ENCODE data around the gene ITGAE. TPM values are rescaled to one million over a fixed set of nuclear protein-coding genes. Genes with fewer than 3 reads are reported as not detected.

ITGAE gene
- total RNA-seq, 1 donor from 2014 or later, result 20.3 TPM

DNA sequence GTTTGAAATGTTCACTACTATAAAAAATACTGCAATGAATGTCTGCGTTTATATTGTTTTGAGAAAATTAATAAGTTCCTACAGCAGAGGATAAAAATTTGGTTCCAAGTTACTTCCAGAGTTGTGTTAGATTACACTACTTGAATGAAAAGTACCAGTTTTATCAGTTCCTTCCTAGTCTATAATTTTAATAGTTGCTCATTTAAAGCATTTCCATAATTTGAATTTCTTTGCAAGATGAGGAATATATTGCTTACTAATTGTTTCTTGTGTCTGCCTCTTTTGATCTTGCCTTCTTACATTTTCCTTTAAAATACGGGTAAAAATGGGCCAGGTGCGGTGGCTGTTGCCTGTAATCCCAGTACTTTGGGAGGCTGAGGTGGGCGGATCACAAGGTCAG lies 128.4 kb downstream of the ITGAE start:
- DNase-seq (ENCODE audit: low read depth in 2 of 2), result no peak

DNA sequence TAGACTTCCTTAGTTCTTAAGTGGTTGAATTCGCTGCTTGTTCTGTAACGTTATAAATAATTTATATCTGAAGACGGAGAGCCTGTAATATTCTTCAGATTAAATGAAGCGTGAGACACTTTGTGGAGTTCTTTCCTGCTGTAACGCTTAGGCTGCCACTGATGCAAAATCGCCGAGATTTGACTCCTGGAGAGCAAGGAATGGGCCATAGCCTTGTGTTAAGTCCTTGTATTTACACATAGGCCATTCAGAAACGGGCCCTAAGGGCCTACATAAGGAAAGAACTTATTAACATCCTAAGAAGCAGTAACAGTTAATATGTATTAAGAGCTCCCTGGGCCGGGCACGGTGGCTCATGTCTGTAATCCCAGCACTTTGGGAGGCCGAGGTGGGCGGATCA lies 131.4 kb downstream of the ITGAE start:
- DNase-seq (ENCODE audit: low read depth in 2 of 2), result no peak

DNA sequence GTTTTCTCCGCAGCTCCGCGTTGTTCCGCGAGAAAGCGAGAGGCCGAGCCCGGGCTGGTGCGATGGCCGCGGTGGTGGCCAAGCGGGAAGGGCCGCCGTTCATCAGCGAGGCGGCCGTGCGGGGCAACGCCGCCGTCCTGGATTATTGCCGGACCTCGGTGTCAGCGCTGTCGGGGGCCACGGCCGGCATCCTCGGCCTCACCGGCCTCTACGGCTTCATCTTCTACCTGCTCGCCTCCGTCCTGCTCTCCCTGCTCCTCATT lies 132.0 kb downstream of the ITGAE start:
- peak in 1 of 2 donors; percentile 14 for DNase-seq (ENCODE audit: low read depth in 2 of 2)

DNA sequence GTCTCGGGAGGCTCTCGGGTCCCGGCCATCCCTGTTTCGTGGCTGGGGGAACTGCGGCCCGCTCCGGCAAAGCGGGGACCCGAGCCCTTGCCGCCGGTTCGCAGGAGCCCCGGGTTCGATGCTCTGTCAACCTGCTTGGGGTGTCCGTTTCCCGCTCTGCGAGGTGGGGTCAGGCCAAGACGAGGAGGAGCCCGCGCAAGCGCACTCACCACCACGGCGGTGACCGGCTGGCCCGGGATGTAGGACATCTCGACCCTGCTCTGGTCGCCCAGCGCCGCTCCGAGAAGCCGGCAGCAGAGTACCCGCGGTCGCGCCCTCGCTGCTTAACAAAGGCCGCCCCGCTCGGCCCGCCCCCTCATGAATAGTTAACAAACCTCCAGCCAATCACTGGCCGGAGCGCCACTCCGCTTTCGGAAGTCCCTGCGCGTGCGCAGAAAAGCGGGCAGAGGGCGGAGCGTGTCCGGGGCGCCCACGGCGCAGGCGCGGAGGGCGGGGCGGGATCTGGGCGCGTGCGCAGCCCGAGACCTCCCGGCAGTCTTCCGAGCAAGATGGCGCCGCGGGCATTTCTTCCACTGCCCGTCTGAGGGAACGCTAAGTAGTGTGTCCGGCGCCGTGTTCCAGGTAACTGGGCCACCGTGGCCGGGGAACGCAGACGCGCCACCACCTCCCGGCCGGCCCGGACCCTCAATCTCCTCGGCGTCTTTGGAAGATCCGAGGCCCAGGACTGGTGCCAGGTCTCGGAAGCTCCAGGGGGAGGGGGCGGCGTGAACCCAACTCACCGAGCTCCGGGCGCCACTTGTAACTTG lies 132.5 kb downstream of the ITGAE start, which contains the start of the genes EMC6 and TAX1BP3:
TSS of gene EMC6 (plus strand) at position 534 of the 806 bp plus-strand sequence. CDS start 335 bp downstream, outside the sequence.
TSS of gene TAX1BP3 (minus strand) at position 300 of the 806 bp plus-strand sequence. CDS start at position 248, 52 bp downstream.
- peak; percentile 93 to 98 for DNase-seq (ENCODE audit: low read depth in 2 of 2)

DNA sequence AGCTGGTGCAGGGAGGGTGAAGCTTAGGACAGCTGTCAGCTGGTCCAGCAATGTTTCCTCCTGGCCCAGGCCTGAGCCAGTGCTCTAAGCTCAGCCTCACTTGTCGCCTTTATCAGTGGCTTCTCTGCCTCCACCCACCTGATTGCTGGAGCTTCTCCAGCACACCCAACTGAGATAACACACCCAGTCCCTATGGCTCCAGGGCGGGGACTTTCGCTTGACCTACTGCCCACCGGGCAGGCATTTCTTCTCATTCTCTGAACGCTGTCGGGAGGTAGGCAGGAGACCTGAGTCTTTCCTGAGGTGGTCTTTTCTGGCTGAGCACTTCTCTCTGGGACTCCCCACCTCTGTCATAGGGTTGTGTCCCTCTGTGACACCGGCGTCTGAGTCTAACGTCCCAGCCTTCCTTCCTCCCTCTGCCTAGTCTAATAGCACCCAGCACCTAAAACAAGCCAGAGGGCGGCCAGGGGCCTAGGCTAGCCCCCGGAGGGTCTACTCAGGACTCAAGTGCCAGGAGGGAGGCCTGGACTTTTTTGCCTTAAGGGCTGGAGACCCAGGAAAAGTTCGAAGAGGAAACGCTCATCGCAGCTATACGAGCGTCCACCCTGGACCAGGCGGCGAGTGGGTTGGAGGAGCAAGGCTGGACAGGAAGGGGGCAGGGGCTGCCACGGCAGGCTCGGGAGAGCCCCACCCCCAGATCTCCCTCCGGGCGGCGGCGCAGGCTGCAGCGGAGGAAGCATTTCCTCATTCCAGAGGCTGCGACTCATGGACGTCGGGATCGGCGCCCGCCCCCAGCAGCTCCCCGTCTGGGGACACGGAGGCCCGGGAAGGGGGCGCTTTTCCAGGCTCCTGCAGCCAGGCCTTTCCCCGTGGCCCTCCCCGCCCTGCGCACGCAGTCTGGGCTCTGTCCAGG lies 133.4 kb downstream of the ITGAE start:
- peak; percentile 66 to 93 for DNase-seq (ENCODE audit: low read depth in 2 of 2)

- no peak for DNase-seq (ENCODE audit: low read depth in 2 of 2)
Measured at GRCh38 chr17:3666516-3666915, 134.5 kb downstream of the ITGAE start.

DNA sequence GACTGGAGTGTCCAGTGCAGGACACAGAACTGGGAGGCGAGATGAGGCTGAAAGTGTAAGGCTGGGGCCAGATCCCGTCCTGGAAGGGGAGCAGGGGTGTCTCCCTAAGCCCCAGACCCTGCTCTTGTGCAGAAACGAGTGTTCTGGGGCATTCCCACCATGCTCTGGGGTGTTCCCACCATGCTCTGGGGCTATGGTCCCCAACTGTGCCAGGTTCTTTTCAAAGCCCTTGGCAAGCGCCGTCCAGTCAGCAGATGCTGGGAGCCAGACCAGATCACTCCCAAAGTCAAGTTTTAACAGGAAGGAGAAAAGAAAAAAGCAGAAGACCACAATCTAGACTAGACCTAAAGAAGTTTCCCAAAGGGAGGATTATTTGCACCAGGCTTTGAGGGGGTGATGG lies 135.2 kb downstream of the ITGAE start:
- DNase-seq (ENCODE audit: low read depth in 2 of 2), result no peak

Other genes starting within 250 kb of the ITGAE start
- 0.13 TPM in 1 of 2 replicates, not detected in the other for gene TRPV3, start 243.4 kb downstream of the ITGAE start, total RNA-seq
- 0.51 and 0.76 TPM in 2 replicates for gene TRPV1, start 191.8 kb downstream of the ITGAE start, total RNA-seq
- 11.2 and 19.2 TPM in 2 replicates for gene SHPK, start 164.9 kb downstream of the ITGAE start, total RNA-seq
- gene CTNS, start 164.4 kb downstream of the ITGAE start, total RNA-seq, result 15.3 and 30.2 TPM in 2 replicates
- 190 and 223 TPM in 2 replicates for gene TAX1BP3, start 132.6 kb downstream of the ITGAE start, total RNA-seq
- gene EMC6, start 132.4 kb downstream of the ITGAE start, total RNA-seq, result 18.4 and 19.8 TPM in 2 replicates
- 0.13 and 0.77 TPM in 2 replicates for gene P2RX5, start 105.0 kb downstream of the ITGAE start, total RNA-seq
- gene HASPIN, start 77.3 kb downstream of the ITGAE start, total RNA-seq, result 3.5 and 5.5 TPM in 2 replicates
- gene NCBP3, start 45.1 kb upstream of the ITGAE start, total RNA-seq, result 12.2 and 18.0 TPM in 2 replicates
- 0.64 and 1.0 TPM in 2 replicates for gene CAMKK1, start 91.9 kb upstream of the ITGAE start, total RNA-seq
- gene P2RX1, start 115.3 kb upstream of the ITGAE start, total RNA-seq, result not detected in 2 replicates
- under 0.01 TPM in 1 of 2 replicates, not detected in the other for gene ATP2A3, start 163.2 kb upstream of the ITGAE start, total RNA-seq

Data from dermis microvascular lymphatic vessel endothelial cell (primary cell).